ENCODE results near the gene SLC24A5. TPM values are rescaled to one million over a fixed set of nuclear protein-coding genes. Genes with fewer than 3 reads are reported as not detected.

SLC24A5 gene
- total and polyA plus RNA-seq, 2 experiments from 2014 or later, result not detected

DNA sequence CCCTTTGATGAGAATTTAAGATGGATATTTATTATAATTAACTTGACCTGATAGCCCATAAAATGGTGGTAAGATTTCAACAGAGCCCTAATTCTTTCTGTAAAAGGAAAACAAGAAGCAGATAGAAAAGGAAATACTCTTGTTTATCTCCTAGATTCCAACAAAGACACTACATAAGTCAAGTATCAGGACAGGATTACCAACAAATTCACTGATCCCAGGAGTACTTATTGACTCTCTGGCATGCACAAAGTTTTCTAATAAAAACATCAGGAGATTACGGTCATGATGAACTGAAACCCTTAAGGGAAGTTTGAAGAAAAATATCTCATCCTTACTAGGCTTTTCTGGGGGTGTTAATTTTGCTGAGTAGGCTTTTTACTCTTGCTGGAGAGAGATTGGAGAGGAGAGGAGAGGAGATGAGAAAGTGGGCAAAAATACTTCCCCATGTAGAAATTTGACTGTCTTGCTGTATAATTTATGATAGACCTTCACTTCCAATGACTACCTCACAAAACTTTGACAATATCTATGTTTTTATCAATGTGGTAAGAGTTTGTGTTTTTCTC lies 43.1 kb upstream of the SLC24A5 start:
- Histone ChIP-seq H3K36me3 (replicated peaks; ENCODE audit: insufficient read depth, low read depth) (no peaks in the 10 kb centered on the region), H3K27me3 (no peaks in the 10 kb centered on the region), H2AFZ (no peak overlapping the region), H3K9me3 (ENCODE audit: low read depth) (no peaks in the 10 kb centered on the region), H3K4me3 (no peak overlapping the region), H4K20me1 (ENCODE audit: insufficient read depth, poor library complexity, severe bottlenecking) (no peaks in the 10 kb centered on the region), H3K9me2 (replicated peaks; ENCODE audit: insufficient read depth) (no peaks in the 10 kb centered on the region), H3K27ac (no peak overlapping the region), H3K4me2 (no peak overlapping the region), H3K4me1 (ENCODE audit: insufficient read depth) (no peaks in the 10 kb centered on the region), H3K79me2 (no peaks in the 10 kb centered on the region)
- 45% methylated on average over 1 of the region's 1 CpG for WGBS (ENCODE audit: low lambda C conversion rate, missing lambda C conversion rate)
- no peak for DNase-seq (ENCODE audit: low spot score)
- TF ChIP-seq, protein P1, sequence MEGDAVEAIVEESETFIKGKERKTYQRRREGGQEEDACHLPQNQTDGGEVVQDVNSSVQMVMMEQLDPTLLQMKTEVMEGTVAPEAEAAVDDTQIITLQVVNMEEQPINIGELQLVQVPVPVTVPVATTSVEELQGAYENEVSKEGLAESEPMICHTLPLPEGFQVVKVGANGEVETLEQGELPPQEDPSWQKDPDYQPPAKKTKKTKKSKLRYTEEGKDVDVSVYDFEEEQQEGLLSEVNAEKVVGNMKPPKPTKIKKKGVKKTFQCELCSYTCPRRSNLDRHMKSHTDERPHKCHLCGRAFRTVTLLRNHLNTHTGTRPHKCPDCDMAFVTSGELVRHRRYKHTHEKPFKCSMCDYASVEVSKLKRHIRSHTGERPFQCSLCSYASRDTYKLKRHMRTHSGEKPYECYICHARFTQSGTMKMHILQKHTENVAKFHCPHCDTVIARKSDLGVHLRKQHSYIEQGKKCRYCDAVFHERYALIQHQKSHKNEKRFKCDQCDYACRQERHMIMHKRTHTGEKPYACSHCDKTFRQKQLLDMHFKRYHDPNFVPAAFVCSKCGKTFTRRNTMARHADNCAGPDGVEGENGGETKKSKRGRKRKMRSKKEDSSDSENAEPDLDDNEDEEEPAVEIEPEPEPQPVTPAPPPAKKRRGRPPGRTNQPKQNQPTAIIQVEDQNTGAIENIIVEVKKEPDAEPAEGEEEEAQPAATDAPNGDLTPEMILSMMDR (IDR thresholded peaks at IDR 0.05; ENCODE audit: poor library complexity), result no peak
- no peak for TF ChIP-seq EZH2phosphoT487 (IDR thresholded peaks at IDR 0.05; ENCODE audit: low read depth, severe bottlenecking, unreplicated experiment)

DNA sequence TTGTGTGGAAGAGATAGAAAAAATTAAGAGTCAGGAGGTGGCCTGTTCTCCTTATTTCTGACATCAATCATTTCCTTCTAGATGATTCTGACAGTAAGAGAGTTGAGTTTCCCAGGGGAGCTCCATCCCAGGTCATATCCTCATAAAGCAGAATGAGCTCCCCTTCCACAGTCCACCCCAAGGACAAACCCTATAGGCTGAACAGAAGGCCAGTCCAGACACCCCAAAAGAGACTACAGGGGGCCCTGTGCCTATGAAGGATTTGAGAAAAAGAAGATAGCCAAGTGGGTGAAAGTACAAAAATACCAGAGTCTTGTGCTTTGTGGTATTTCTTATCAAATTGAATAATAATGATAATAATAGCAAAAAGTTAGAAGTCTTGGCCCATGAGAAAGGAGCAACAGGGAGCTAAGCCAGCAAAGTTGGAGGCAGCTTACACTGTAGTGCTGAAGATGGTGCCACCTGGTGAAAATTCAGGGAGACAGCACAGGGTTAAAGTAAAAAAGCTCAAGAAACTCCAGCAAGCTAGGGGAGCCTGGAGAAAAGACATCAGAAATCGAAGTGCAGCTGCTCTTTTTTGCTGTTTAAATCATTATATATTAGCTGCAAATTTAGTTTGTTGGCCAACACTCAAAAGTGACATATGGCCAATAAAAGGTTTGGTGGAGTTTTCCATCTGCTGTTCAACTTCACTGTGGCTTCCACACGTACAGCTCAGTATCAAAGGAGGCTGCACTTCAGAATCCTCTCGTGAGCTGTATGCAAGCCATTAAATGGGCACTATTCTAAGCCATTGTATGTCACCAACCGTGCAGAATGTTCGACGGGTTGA lies 35.8 kb upstream of the SLC24A5 start:
- 82% methylated on average over 6 of the region's 6 CpGs for WGBS (ENCODE audit: low lambda C conversion rate, missing lambda C conversion rate)
- peak; percentile 60 for DNase-seq (ENCODE audit: low spot score)
- no peaks in the 10 kb centered on the region for H3K36me3 ChIP-seq (replicated peaks; ENCODE audit: insufficient read depth, low read depth)

DNA sequence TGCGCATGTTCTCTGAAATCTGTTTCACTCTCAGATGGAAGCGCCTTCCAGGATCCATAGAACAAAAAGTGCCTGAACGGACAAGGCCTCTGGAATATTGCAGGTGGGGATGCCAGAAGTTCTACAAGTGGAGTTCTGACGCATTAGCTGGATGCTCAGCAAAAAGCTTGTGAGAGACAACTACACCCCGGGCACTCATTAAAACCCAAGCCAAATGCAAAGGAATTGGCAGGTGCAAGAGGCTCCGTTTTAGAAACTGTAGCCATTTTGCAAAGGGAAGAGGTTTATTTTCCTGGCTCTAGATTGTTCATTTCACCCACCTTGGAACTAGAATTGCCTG lies 35.2 kb upstream of the SLC24A5 start:
- H3K36me3 ChIP-seq (replicated peaks; ENCODE audit: insufficient read depth, low read depth), result no peaks in the 10 kb centered on the region
- no peak overlapping the region for H3K4me2 ChIP-seq
- H3K4me3 ChIP-seq, result no peak overlapping the region
- H3K9me2 ChIP-seq (replicated peaks; ENCODE audit: insufficient read depth), result no peaks in the 10 kb centered on the region
- H3K4me1 ChIP-seq (ENCODE audit: insufficient read depth), result no peaks in the 10 kb centered on the region
- no peak overlapping the region for H3K27ac ChIP-seq
- H4K20me1 ChIP-seq (ENCODE audit: insufficient read depth, poor library complexity, severe bottlenecking), result no peaks in the 10 kb centered on the region
- H2AFZ ChIP-seq, result no peak overlapping the region
- no peaks in the 10 kb centered on the region for H3K9me3 ChIP-seq (ENCODE audit: low read depth)
- DNase-seq (ENCODE audit: low spot score), result no peak
- 86% methylated on average over 6 of the region's 6 CpGs for WGBS (ENCODE audit: low lambda C conversion rate, missing lambda C conversion rate)
- TF ChIP-seq EZH2 (IDR thresholded peaks at IDR 0.05; ENCODE audit: borderline replicate concordance), result no peak
- TF ChIP-seq, protein P1 (IDR thresholded peaks at IDR 0.05; ENCODE audit: poor library complexity), result no peak
- TF ChIP-seq EZH2phosphoT487 (IDR thresholded peaks at IDR 0.05; ENCODE audit: low read depth, severe bottlenecking, unreplicated experiment), result no peak
- H3K27me3 ChIP-seq, result no peaks in the 10 kb centered on the region
- no peaks in the 10 kb centered on the region for H3K79me2 ChIP-seq

More for the DNA sequence above, 35.8 kb upstream of the SLC24A5 start:
- Histone ChIP-seq H3K4me1 (ENCODE audit: insufficient read depth) (no peaks in the 10 kb centered on the region), H3K9me2 (replicated peaks; ENCODE audit: insufficient read depth) (no peaks in the 10 kb centered on the region), H3K27me3 (no peaks in the 10 kb centered on the region), H3K4me2 (no peak overlapping the region), H3K9me3 (ENCODE audit: low read depth) (no peaks in the 10 kb centered on the region), H3K4me3 (no peak overlapping the region), H3K79me2 (no peaks in the 10 kb centered on the region), H4K20me1 (ENCODE audit: insufficient read depth, poor library complexity, severe bottlenecking) (no peaks in the 10 kb centered on the region), H2AFZ (no peak overlapping the region), H3K27ac (no peak overlapping the region)
- TF ChIP-seq EZH2phosphoT487 (IDR thresholded peaks at IDR 0.05; ENCODE audit: low read depth, severe bottlenecking, unreplicated experiment) (no peak), EZH2 (IDR thresholded peaks at IDR 0.05; ENCODE audit: borderline replicate concordance) (no peak)
- TF ChIP-seq, protein P1 (IDR thresholded peaks at IDR 0.05; ENCODE audit: poor library complexity), result peak; percentile 55

All from hepatocyte (in vitro differentiated cells).